HepG2 (cell line): ENCODE data around the gene RGP1. TPM values are rescaled to one million over a fixed set of nuclear protein-coding genes. Genes with fewer than 3 reads are reported as not detected.
A peak's percentile ranks its signal among the peaks of the same experiment; 100 is the strongest.

Experiments
- BCL6 ChIP-seq: IDR thresholded peaks from 2 replicates; pipeline ENCODE4 v1.6.1; 2016; ENCODE audit warnings: missing genetic modification reagents, missing compliant biosample characterization
- BRCA1 ChIP-seq: sonication (generic); formaldehyde crosslinking; IDR thresholded peaks from 2 replicates; pipeline ENCODE4 v1.4.0; 2020; ENCODE audit warnings: missing genetic modification reagents
- CCAR2 ChIP-seq: fragments of 200-400 bp; formaldehyde crosslinking; optimal IDR thresholded peaks from 2 replicates; pipeline ENCODE3; 2018; ENCODE audit warnings: low read depth, mild to moderate bottlenecking, low read length, moderate library complexity
- CEBPB ChIP-seq: IDR thresholded peaks from 2 replicates; pipeline ENCODE4 v1.6.1; 2011; ENCODE audit warnings: low read depth, low read length, improper control_type of control experiment, borderline replicate concordance
- HIVEP1 ChIP-seq: sonication (generic); formaldehyde crosslinking; IDR thresholded peaks from 2 replicates; pipeline ENCODE4 v1.4.0; 2020; ENCODE audit warnings: mild to moderate bottlenecking, missing genetic modification reagents
- HMG20B ChIP-seq: conservative IDR thresholded peaks from 2 replicates; pipeline ENCODE4 v1.6.1; 2016; ENCODE audit warnings: missing genetic modification reagents, missing compliant biosample characterization
- NCOA1 ChIP-seq: sonication (generic); formaldehyde crosslinking; IDR thresholded peaks from 2 replicates; pipeline ENCODE4 v1.9.0; 2021; ENCODE audit warnings: missing genetic modification reagents
- PHF5A ChIP-seq: IDR thresholded peaks from one replicate; pipeline ENCODE4 v1.6.1; 2018; ENCODE audit warnings: low read depth, missing genetic modification reagents; ENCODE audit not compliant: unreplicated experiment
- RELA ChIP-seq: sonication (generic); formaldehyde crosslinking; IDR thresholded peaks from 2 replicates; pipeline ENCODE4 v1.4.0; 2020; ENCODE audit warnings: missing genetic modification reagents
- RFX3 ChIP-seq: IDR thresholded peaks from 2 replicates; pipeline ENCODE4 v1.6.1; 2016; ENCODE audit warnings: missing biosample characterization, missing genetic modification reagents
- SYNCRIP ChIP-seq: fragments of 200-400 bp; formaldehyde crosslinking; IDR thresholded peaks from 2 replicates; pipeline ENCODE4 v1.6.1; 2018; ENCODE audit warnings: mild to moderate bottlenecking, low read depth, low read length; ENCODE audit not compliant: insufficient read depth
- ZBTB4 ChIP-seq: sonication (generic); formaldehyde crosslinking; IDR thresholded peaks from 2 replicates; pipeline ENCODE4 v1.4.0; 2020; ENCODE audit warnings: missing genetic modification reagents, mild to moderate bottlenecking, borderline replicate concordance
- ZFP82 ChIP-seq: sonication (generic); formaldehyde crosslinking; IDR thresholded peaks from 2 replicates; pipeline ENCODE4 v1.5.1; 2020; ENCODE audit warnings: mild to moderate bottlenecking, missing genetic modification reagents, borderline replicate concordance
- ZMYM3 ChIP-seq: sonication (generic); formaldehyde crosslinking; IDR thresholded peaks from 2 replicates; pipeline ENCODE4 v1.5.1; 2020; ENCODE audit warnings: mild to moderate bottlenecking, missing genetic modification reagents
- ZNF263 ChIP-seq: sonication (generic); formaldehyde crosslinking; IDR thresholded peaks from 2 replicates; pipeline ENCODE4 v1.4.0; 2020; ENCODE audit warnings: missing genetic modification reagents
- ZNF333 ChIP-seq: sonication (generic); formaldehyde crosslinking; IDR thresholded peaks from 2 replicates; pipeline ENCODE4 v1.4.0; 2020; ENCODE audit warnings: mild to moderate bottlenecking, missing genetic modification reagents, borderline replicate concordance
- ZNF589 ChIP-seq: sonication (generic); formaldehyde crosslinking; conservative IDR thresholded peaks from 2 replicates; pipeline ENCODE4 v1.8.0; 2022; ENCODE audit warnings: mild to moderate bottlenecking, moderate library complexity, missing genetic modification reagents
- ZNF670 ChIP-seq: sonication (generic); formaldehyde crosslinking; IDR thresholded peaks from 2 replicates; pipeline ENCODE4 v1.8.0; 2022; ENCODE audit warnings: mild to moderate bottlenecking, missing genetic modification reagents, borderline replicate concordance
- ZNF703 ChIP-seq: sonication (generic); formaldehyde crosslinking; IDR thresholded peaks from 2 replicates; pipeline ENCODE4 v1.5.1; 2020; ENCODE audit warnings: missing genetic modification reagents, mild to moderate bottlenecking, moderate library complexity, borderline replicate concordance
- ZNF777 ChIP-seq: sonication (generic); formaldehyde crosslinking; IDR thresholded peaks from 2 replicates; pipeline ENCODE4 v1.4.0; 2020; ENCODE audit warnings: missing genetic modification reagents
- ZNF883 ChIP-seq: sonication (generic); formaldehyde crosslinking; IDR thresholded peaks from 2 replicates; pipeline ENCODE4 v1.5.1; 2020; ENCODE audit warnings: mild to moderate bottlenecking, missing genetic modification reagents; ENCODE audit errors: not compliant biosample characterization
- polyA plus RNA-seq, 8 experiments: library from polyadenylated mRNA; depleted of rRNA in 3 of 8; stranded (reverse) in 7 of 8; unstranded in 1 of 8; fragments of >200 nt; fragmentation: Illumina TruSeq in 4 of 8; extraction: Trizol in 4 of 8; gene quantifications; 2 replicates each; pipeline versions ENCODE4 v1.2.1 to v1.2.3, GENCODE V29; 2011 to 2016; ENCODE audit warnings: low read depth in 4 of 8, missing spikeins in 1 of 8, mixed read lengths in 1 of 8; ENCODE audit not compliant: insufficient read depth in 1 of 8
- total RNA-seq, 5 experiments: library from RNA; depleted of rRNA; stranded (reverse); fragments of >200 nt; fragmentation: Illumina TruSeq; extraction: Trizol; gene quantifications; 2 replicates each; pipeline ENCODE4 v1.2.3, GENCODE V29; 2016; ENCODE audit warnings: low read depth in 1 of 5
- TF ChIP-seq, protein P1 (sequence below): sonication (generic); formaldehyde crosslinking; IDR thresholded peaks from 2 replicates; pipeline ENCODE4 v1.5.1; 2020; ENCODE audit warnings: missing genetic modification reagents, mild to moderate bottlenecking, borderline replicate concordance
- TF ChIP-seq, protein P2 (sequence below): sonication (generic); formaldehyde crosslinking; IDR thresholded peaks from 2 replicates; pipeline ENCODE4 v1.4.0; 2020; ENCODE audit warnings: low read depth, missing genetic modification reagents

The RGP1 gene
- total and polyA plus RNA-seq, 2 of the 13 experiments (the other 11 are each of a cell fraction or from before 2014, with no cell fraction given): 12.7 to 21.0 TPM

DNA sequence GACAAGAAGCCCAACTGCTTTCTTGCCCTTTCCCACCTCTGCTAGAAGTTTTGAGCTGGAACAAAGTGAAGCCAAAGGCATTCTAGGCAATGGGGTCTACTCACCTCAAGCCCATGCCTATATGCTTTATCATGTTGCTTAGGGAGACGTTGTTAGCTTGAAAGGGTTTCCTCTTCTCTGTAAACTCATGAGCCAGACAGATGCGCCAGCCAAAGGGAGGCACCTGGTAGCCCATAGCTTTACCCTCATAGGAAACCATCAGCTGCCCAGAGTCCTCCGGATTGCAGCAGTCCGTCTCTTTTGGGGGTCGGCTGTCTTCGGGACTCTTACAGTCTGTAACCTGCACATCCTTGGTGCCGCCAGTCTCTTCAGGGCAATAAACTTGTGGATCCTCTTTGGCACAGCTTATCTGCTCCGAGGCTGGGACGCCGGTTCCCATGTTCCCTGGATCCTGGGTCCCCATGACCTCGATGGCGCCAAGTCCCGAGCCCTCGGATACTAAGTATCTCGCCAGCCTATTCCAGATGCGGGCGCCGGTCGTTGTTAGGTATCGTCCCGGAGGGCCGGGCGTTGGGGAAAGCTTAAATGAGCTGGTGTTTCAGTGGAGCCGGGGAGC is 737 bp upstream of the RGP1 start (continued):
- TF ChIP-seq ZNF703 (CRISPR knock-in tag) (no peak), ZMYM3 (no peak), PHF5A (CRISPR knock-in tag) (no peak), ZNF263 (no peak), BCL6 (CRISPR knock-in tag) (no peak), RFX3 (no peak), NCOA1 (CRISPR knock-in tag) (no peak), CCAR2 (no peak), ZNF883 (CRISPR knock-in tag) (no peak), HIVEP1 (no peak), ZNF333 (CRISPR knock-in tag) (0 out of 2 replicates have a peak, but pooled peaks have one; percentile 24), HMG20B (CRISPR knock-in tag) (no peak), ZBTB4 (CRISPR knock-in tag) (no peak), ZNF777 (CRISPR knock-in tag) (no peak), BRCA1 (CRISPR knock-in tag) (0 out of 2 replicates have a peak, but pooled peaks have one; percentile 57), SYNCRIP (no peak), ZNF589 (CRISPR knock-in tag) (no peak), ZFP82 (no peak), ZNF670 (CRISPR knock-in tag) (peak; percentile 44; the same call in 1 of the 2 replicates), CEBPB (no peak), RELA (CRISPR knock-in tag) (no peak)
- TF ChIP-seq, protein P1, sequence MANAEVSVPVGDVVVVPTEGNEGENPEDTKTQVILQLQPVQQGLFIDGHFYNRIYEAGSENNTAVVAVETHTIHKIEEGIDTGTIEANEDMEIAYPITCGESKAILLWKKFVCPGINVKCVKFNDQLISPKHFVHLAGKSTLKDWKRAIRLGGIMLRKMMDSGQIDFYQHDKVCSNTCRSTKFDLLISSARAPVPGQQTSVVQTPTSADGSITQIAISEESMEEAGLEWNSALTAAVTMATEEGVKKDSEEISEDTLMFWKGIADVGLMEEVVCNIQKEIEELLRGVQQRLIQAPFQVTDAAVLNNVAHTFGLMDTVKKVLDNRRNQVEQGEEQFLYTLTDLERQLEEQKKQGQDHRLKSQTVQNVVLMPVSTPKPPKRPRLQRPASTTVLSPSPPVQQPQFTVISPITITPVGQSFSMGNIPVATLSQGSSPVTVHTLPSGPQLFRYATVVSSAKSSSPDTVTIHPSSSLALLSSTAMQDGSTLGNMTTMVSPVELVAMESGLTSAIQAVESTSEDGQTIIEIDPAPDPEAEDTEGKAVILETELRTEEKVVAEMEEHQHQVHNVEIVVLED (CRISPR knock-in tag): no peak
- TF ChIP-seq, protein P2, sequence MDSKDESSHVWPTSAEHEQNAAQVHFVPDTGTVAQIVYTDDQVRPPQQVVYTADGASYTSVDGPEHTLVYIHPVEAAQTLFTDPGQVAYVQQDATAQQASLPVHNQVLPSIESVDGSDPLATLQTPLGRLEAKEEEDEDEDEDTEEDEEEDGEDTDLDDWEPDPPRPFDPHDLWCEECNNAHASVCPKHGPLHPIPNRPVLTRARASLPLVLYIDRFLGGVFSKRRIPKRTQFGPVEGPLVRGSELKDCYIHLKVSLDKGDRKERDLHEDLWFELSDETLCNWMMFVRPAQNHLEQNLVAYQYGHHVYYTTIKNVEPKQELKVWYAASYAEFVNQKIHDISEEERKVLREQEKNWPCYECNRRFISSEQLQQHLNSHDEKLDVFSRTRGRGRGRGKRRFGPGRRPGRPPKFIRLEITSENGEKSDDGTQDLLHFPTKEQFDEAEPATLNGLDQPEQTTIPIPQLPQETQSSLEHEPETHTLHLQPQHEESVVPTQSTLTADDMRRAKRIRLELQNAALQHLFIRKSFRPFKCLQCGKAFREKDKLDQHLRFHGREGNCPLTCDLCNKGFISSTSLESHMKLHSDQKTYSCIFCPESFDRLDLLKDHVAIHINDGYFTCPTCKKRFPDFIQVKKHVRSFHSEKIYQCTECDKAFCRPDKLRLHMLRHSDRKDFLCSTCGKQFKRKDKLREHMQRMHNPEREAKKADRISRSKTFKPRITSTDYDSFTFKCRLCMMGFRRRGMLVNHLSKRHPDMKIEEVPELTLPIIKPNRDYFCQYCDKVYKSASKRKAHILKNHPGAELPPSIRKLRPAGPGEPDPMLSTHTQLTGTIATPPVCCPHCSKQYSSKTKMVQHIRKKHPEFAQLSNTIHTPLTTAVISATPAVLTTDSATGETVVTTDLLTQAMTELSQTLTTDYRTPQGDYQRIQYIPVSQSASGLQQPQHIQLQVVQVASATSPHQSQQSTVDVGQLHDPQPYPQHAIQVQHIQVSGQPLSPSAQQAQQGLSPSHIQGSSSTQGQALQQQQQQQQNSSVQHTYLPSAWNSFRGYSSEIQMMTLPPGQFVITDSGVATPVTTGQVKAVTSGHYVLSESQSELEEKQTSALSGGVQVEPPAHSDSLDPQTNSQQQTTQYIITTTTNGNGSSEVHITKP (CRISPR knock-in tag): no peak
